ENCODE results near the gene CKS2. TPM values are rescaled to one million over a fixed set of nuclear protein-coding genes. Genes with fewer than 3 reads are reported as not detected.
"Not testable (repeated sequence)": the region's sequence is repeated elsewhere in the genome, so short reads cannot be mapped to it uniquely, and the experiment has no call there.

Gene CKS2
- total RNA-seq, 1 donor: 17.0 TPM

GRCh38 chr9:89281106-89281505 lies 29.9 kb upstream of the CKS2 start:
- no peaks in the 10 kb centered on the region for H4K20me1 ChIP-seq (ENCODE audit: insufficient read depth, low read length)
- H3K4me2 ChIP-seq (ENCODE audit: insufficient read depth, low read length): no peak overlapping the region
- no peaks in the 10 kb centered on the region for H3K36me3 ChIP-seq (ENCODE audit: insufficient read depth, low read length)
- no peak overlapping the region for H3K4me3 ChIP-seq (ENCODE audit: insufficient read depth, low read length)
- no peak for DNase-seq (ENCODE audit: insufficient read length, low spot score, missing footprints)
- peaks cover 4% of the 10 kb centered on the region for H3K4me1 ChIP-seq (ENCODE audit: insufficient read depth, low read length)
- no peak overlapping the region for H3K27ac ChIP-seq (ENCODE audit: low read depth, low read length)
- H2AFZ ChIP-seq (ENCODE audit: low read length): no peak overlapping the region
- no peaks in the 10 kb centered on the region for H3K9me3 ChIP-seq (ENCODE audit: low read depth, low read length)
- no peak for TF ChIP-seq CTCF (IDR thresholded peaks at IDR 0.05; ENCODE audit: extremely low read depth, low read depth, low read length)
- no peaks in the 10 kb centered on the region for H3K79me2 ChIP-seq (ENCODE audit: insufficient read depth, low read length)
- H3K27me3 ChIP-seq (ENCODE audit: insufficient read depth, low read length): no peaks in the 10 kb centered on the region

- H3K27me3 ChIP-seq (ENCODE audit: insufficient read depth, low read length); H4K20me1 ChIP-seq (ENCODE audit: insufficient read depth, low read length); H3K4me1 ChIP-seq (ENCODE audit: insufficient read depth, low read length); H3K36me3 ChIP-seq (ENCODE audit: insufficient read depth, low read length); H3K79me2 ChIP-seq (ENCODE audit: insufficient read depth, low read length); H3K9me3 ChIP-seq (ENCODE audit: low read depth, low read length); DNase-seq (ENCODE audit: insufficient read length, low spot score, missing footprints); H3K27ac ChIP-seq (ENCODE audit: low read depth, low read length): not testable (repeated sequence)
- Histone ChIP-seq H3K4me2 (ENCODE audit: insufficient read depth, low read length) (peak overlapping the region; percentile 51), H3K4me3 (ENCODE audit: insufficient read depth, low read length) (peak overlapping the region; percentile 45), H2AFZ (ENCODE audit: low read length) (peak overlapping the region; percentile 59)
Observed at GRCh38 chr9:89282248-89282968, 28.6 kb upstream of the CKS2 start.

GRCh38 chr9:89284076-89284475 lies 26.9 kb upstream of the CKS2 start:
- H4K20me1 ChIP-seq (ENCODE audit: insufficient read depth, low read length): no peaks in the 10 kb centered on the region
- H3K36me3 ChIP-seq (ENCODE audit: insufficient read depth, low read length): no peaks in the 10 kb centered on the region
- H3K4me1 ChIP-seq (ENCODE audit: insufficient read depth, low read length): peaks cover 4% of the 10 kb centered on the region
- no peaks in the 10 kb centered on the region for H3K9me3 ChIP-seq (ENCODE audit: low read depth, low read length)
- H3K27me3 ChIP-seq (ENCODE audit: insufficient read depth, low read length): no peaks in the 10 kb centered on the region
- H2AFZ ChIP-seq (ENCODE audit: low read length): no peak overlapping the region
- no peak overlapping the region for H3K4me3 ChIP-seq (ENCODE audit: insufficient read depth, low read length)
- no peak overlapping the region for H3K27ac ChIP-seq (ENCODE audit: low read depth, low read length)
- peak; percentile 81 for DNase-seq (ENCODE audit: insufficient read length, low spot score, missing footprints)
- no peaks in the 10 kb centered on the region for H3K79me2 ChIP-seq (ENCODE audit: insufficient read depth, low read length)
- no peak overlapping the region for H3K4me2 ChIP-seq (ENCODE audit: insufficient read depth, low read length)
- TF ChIP-seq CTCF (IDR thresholded peaks at IDR 0.05; ENCODE audit: extremely low read depth, low read depth, low read length): no peak

- no peak for DNase-seq (ENCODE audit: insufficient read length, low spot score, missing footprints)
- Histone ChIP-seq H3K79me2 (ENCODE audit: insufficient read depth, low read length) (no peaks in the 10 kb centered on the region), H4K20me1 (ENCODE audit: insufficient read depth, low read length) (no peaks in the 10 kb centered on the region), H2AFZ (ENCODE audit: low read length) (no peak overlapping the region), H3K4me1 (ENCODE audit: insufficient read depth, low read length) (no peaks in the 10 kb centered on the region), H3K27me3 (ENCODE audit: insufficient read depth, low read length) (no peaks in the 10 kb centered on the region), H3K27ac (ENCODE audit: low read depth, low read length) (no peak overlapping the region), H3K9me3 (ENCODE audit: low read depth, low read length) (no peaks in the 10 kb centered on the region), H3K4me3 (ENCODE audit: insufficient read depth, low read length) (no peak overlapping the region), H3K36me3 (ENCODE audit: insufficient read depth, low read length) (no peaks in the 10 kb centered on the region), H3K4me2 (ENCODE audit: insufficient read depth, low read length) (no peak overlapping the region)
- no peak for TF ChIP-seq CTCF (IDR thresholded peaks at IDR 0.05; ENCODE audit: extremely low read depth, low read depth, low read length)
Observed at GRCh38 chr9:89291741-89292140, 19.3 kb upstream of the CKS2 start.
